Fibroblast of mammary gland (primary cell): Measurements from ENCODE around the gene DET1.

Source experiments
- DNase-seq: peaks from one replicate; pipeline ENCODE4 v3.0.0-alpha.2; 2010; ENCODE audit warnings: low read depth
- H3K4me3 ChIP-seq: 2 replicates; pipeline ENCODE4 v1.5.1; 2011; ENCODE audit warnings: low read depth, mild to moderate bottlenecking, low read length, moderate library complexity; ENCODE audit not compliant: control insufficient read depth
- CTCF ChIP-seq: conservative IDR thresholded peaks from 2 replicates; pipeline ENCODE4 v1.5.1; 2011; ENCODE audit warnings: low read depth, low read length, inconsistent platforms; ENCODE audit not compliant: control insufficient read depth, insufficient read depth

DET1 gene

GRCh38 chr15:88546248-88547129 lies at the start of gene DET1:
Gene DET1, minus strand, starts transcription at chr15:88546681. Its CDS starts 14,976 bp downstream, at chr15:88531705.
- peak; percentile 92 for DNase-seq
- peak; percentile 87 for TF ChIP-seq CTCF
- H3K4me3 ChIP-seq, result peak within 1 kb of the TSS; percentile 84

- DNase-seq, result no peak
- H3K4me3 ChIP-seq, result no peak overlapping the region
- TF ChIP-seq CTCF, result no peak
These were observed 44.9 kb upstream of the DET1 start for GRCh38 chr15:88591384-88591783.

- no peak for TF ChIP-seq CTCF
- no peak for DNase-seq
- no peak overlapping the region for H3K4me3 ChIP-seq
These were observed 44.3 kb upstream of the DET1 start for GRCh38 chr15:88590759-88591158.

GRCh38 chr15:88586401-88587162 lies 40.1 kb upstream of the DET1 start:
- peak; percentile 8 for DNase-seq
- TF ChIP-seq CTCF, result no peak
- H3K4me3 ChIP-seq, result no peak overlapping the region

- no peak for TF ChIP-seq CTCF
- H3K4me3 ChIP-seq, result no peak overlapping the region
- no peak for DNase-seq
These were observed 34.1 kb upstream of the DET1 start for GRCh38 chr15:88580532-88580931.

GRCh38 chr15:88579322-88579721 lies 32.8 kb upstream of the DET1 start:
- DNase-seq, result no peak
- H3K4me3 ChIP-seq, result no peak overlapping the region
- no peak for TF ChIP-seq CTCF
